GM12878 (cell line): ENCODE data around the gene POLR2F.

Source experiments
- CTCF ChIP-seq, 3 experiments: IDR thresholded peaks in 2 of 3; conservative IDR thresholded peaks in 1 of 3; 2 replicates each; pipeline ENCODE4 v1.5.1; 2011; ENCODE audit warnings: low read depth in 3 of 3, low read length in 3 of 3, mild to moderate bottlenecking in 3 of 3, control low read depth in 2 of 3, moderate library complexity in 2 of 3, inconsistent platforms in 1 of 3, mixed read lengths in 1 of 3; ENCODE audit not compliant: control insufficient read depth in 2 of 3, insufficient read depth in 1 of 3; ENCODE audit errors: extremely low read depth in 1 of 3
- EZH2 ChIP-seq: IDR thresholded peaks from 2 replicates; pipeline ENCODE4 v1.6.1; 2012; ENCODE audit warnings: low read depth, mild to moderate bottlenecking, control low read depth, inconsistent platforms, low read length, borderline replicate concordance; ENCODE audit not compliant: control insufficient read depth
- MAX ChIP-seq: IDR thresholded peaks from 2 replicates; pipeline ENCODE4 v1.6.1; 2012; ENCODE audit warnings: low read depth, low read length, improper control_type of control experiment
- NR2F1 ChIP-seq: fragments of 450-650 bp; conservative IDR thresholded peaks from 2 replicates; pipeline ENCODE4 v1.6.1; 2017; ENCODE audit warnings: mild to moderate bottlenecking
- POLR2A ChIP-seq: IDR thresholded peaks from 2 replicates; pipeline ENCODE4 v1.6.1; 2011; ENCODE audit warnings: low read depth, mild to moderate bottlenecking, low read length
- POU2F2 ChIP-seq: IDR thresholded peaks from 3 replicates; pipeline ENCODE4 v1.6.1; 2011; ENCODE audit warnings: low read depth, mild to moderate bottlenecking, low read length, borderline replicate concordance
- RUNX3 ChIP-seq: IDR thresholded peaks from 2 replicates; pipeline ENCODE4 v1.6.1; 2012; ENCODE audit warnings: low read length, inconsistent platforms
- SPI1 ChIP-seq: IDR thresholded peaks from 2 replicates; pipeline ENCODE4 v1.6.1; 2011; ENCODE audit warnings: low read depth, mild to moderate bottlenecking, low read length, moderate library complexity, borderline replicate concordance; ENCODE audit not compliant: insufficient read depth
- TF ChIP-seq, protein P1 (sequence below): IDR thresholded peaks from 2 replicates; pipeline ENCODE4 v1.6.1; 2011; ENCODE audit warnings: low read depth, low read length, improper control_type of control experiment, borderline replicate concordance

DNA sequence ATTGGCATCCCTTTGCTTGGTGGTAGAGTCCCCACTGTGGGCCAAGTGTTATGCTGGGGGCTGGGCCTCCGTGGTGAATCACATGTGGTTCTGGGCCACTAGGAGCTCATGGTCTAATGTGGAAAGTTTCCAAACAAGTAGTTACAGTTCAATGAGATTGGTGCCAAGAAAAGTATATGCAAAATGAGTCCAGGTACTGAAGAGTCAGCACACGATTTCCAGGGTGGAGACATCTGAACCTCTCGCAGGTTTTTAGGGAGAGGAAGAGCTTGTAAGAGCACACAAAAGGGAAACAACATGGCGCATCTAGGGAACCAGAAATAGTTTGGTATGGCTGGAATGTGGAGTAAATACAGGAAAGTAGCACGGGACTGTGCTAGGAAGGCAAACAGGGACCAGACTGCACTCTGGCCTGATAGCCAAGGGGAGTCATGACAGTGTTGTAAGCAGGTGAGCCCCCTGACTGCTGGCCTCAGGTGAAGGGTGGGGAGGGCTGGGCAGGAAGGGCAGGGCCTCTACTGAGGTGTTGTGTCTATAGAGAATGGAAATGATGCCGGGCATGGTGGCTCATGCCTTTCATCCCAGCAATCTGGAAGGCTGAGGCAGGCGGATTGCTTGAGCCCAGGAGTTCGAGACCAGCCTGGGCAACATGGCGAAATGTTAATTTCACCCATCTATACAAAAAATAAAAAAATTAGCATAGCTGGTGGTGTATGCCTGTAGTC, 12.6 kb downstream of the POLR2F start:
- TF ChIP-seq RUNX3 (no peak), NR2F1 (no peak), MAX (no peak), EZH2 (no peak), POU2F2 (no peak), CTCF (IDR thresholded peaks at IDR 0.05 in 2 of 3, conservative IDR thresholded peaks at IDR 0.05 in 1 of 3; ENCODE audit: control insufficient read depth in 2 of 3, extremely low read depth in 1 of 3, insufficient read depth in 1 of 3, low read depth in 3 of 3, low read length in 3 of 3) (no peak), SPI1 (no peak), POLR2A (no peak)
- TF ChIP-seq, protein P1, sequence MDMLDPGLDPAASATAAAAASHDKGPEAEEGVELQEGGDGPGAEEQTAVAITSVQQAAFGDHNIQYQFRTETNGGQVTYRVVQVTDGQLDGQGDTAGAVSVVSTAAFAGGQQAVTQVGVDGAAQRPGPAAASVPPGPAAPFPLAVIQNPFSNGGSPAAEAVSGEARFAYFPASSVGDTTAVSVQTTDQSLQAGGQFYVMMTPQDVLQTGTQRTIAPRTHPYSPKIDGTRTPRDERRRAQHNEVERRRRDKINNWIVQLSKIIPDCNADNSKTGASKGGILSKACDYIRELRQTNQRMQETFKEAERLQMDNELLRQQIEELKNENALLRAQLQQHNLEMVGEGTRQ: no peak
